Epidermal melanocyte (primary cell): Measurements from ENCODE around the gene AK8.

Source experiments
- DNase-seq: peaks from one replicate; pipeline ENCODE4 v3.0.0; 2011; ENCODE audit warnings: low spot score; ENCODE audit not compliant: insufficient read length

Gene AK8

DNA sequence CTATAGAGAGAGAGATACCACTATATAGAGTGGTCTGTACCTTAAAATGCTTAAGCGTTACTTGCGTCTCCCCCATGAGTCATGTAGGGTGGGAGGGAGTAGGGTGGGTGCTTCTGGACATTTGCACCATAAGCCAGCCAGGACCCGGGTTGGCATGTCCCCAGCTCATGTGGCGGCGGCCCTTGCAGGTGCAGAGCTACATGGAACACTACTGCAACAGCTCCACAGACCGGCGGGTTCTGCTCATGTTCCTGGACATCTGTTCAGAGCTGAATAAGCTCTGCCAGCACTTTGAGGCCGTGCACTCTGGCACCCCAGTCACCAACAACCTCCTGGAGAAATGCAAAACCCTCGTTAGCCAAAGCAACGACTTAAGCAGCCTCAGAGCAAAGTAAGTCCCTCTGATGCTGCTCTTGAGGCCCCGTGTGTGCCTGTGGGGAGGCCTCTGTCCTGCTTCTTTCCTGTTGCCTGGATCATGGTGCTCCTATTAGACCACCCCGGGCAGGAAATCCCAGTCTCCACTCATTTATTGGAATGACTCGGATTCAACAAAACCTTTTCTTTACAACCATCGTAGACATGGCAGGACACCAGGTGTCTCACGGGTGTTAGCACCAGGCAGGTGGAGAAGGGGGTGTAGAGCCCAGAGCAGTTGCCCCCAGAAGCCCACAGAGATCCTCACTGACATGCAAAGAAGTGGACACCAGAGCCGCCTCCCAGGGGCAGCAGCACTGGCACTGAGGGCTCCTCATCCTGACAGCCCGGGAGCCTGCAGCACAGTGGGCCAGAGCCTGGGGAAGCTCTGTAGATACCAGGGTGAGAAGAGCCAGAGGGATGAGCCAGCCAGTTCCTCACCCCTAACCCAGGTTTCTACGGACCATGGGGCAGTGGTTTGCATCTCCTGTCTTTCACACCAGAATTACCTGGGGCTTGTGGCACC, 9.4 kb upstream of the AK8 start:
- no peak for DNase-seq

DNA sequence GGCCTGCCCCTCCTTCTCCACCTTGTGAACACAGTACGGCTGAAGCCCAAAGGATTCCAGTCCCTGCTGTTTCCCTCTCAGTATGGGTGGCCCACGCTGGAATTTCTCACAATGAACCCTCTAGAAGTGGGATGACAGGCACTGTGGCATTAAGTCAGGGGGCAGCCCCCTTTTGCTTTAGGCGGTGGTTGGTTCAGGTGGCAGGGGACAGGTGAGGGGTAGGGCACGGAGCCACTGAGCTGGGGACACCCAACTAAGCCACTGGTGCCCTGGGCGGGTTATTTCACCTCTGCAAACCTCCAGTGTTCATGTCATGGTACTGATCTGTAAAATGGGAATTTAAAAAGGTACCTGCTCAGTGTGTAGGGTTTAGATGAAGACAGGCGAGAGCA, 8.2 kb upstream of the AK8 start:
- no peak for DNase-seq

DNA sequence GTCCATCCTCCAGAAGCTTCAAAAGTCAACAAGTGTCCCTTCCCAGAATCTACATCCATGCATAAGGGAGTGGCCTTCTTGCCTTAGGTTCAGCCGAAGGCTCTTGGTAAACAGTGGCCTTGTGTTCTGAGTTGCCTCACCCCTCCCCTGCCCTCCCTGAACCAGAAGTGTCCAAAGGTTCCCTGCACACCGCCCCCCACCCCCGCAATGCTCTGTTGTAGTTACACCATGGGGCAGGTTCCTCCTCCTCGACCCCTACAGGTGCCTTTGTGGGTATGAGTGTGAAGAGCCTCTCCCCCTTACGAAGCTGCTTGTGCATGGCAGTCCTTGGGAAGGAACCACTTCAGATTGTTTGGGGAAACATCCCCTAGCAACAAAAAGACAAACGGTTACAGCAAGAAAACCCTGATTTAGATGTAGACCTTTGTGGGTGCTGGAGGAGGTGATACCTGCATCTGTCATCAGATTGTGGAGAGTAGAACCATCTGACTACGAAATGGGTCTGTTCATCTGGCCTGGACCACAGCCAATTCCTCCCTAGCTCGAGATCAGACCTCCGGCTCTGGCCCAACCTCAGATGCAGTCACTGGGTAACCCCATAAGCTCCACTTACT, 7.7 kb upstream of the AK8 start:
- no peak for DNase-seq

DNA sequence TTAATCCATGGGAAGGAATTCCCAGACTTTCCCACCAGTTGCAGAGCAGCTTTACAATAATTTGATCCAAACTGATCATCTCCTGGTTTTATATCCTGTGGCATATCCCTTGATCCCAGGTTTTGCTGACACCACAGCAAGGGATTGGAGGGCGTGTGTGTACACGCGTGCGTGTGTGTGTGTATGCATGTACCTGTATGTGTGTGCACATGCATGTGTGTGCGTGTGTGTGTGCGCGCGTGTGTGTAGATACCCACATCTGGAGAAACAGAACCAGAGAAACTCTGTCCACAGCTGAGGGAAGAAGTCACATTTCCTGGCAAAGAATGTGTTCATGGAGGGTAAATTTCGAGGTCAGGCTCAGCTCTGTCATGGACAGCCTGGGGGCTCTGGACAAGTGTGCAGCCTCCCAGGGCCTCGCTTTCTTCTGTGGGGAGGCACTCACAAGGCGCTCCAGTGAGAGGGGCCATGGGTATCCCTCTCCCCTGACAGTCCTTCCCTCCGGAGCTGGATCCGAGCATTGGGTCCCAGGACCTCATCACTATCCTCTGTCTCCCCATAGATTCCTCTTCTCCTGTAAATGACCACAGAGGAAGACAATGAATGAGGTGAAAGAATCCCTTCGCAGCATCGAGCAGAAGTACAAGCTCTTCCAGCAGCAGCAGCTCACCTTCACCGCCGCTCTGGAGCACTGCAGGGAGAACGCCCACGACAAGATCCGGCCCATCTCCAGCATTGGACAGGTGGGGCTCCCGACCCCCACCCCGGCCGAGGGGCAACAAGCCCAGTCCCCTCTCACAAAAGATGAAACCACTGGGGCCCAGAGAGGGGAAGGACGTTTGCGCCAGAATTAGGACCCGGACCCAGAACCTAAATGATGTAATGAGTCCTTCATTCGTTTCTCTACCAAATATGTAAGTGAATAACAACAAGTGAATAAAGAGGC, 5.5 kb upstream of the AK8 start:
- peak; percentile 3 for DNase-seq

DNA sequence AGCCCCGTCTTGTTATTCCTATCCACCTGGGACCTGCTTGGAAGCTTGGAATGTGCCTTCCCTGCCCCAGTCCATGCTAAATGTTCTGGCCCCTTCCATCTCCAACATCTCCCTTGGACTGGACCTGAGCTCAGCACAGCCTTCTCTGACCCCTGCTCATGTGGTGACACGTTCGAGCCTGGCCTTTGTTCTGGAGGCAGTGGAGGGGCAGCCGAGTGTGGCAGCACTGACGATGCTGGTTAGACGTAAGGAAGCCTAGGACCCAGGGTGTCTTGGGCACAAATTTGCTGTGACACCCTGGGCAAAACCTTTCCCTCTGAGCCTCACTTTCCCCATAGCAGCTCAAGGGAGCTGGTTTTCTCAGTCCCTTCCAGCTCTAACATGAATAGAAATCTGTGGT, 4.5 kb upstream of the AK8 start:
- DNase-seq, result no peak

DNA sequence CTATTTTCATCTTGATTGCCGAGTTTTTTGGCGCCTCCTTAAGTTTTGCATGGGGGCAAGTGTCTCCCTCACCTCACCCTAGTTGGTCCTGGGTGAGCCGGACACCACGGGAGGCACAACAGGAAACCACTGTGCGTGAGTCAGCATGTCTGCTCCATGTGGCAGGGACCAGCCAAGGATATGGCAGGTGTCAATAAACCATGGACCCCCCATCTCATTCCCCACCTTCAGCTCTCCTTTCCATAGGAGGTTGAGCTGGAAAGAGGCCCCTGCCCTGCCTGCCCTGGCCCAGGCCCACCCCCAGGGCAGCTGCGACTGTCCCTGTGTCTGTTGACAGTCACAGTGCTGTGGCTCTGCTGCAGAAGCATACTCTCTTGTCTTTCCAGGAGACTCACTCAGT, 3.7 kb upstream of the AK8 start:
- no peak for DNase-seq

DNA sequence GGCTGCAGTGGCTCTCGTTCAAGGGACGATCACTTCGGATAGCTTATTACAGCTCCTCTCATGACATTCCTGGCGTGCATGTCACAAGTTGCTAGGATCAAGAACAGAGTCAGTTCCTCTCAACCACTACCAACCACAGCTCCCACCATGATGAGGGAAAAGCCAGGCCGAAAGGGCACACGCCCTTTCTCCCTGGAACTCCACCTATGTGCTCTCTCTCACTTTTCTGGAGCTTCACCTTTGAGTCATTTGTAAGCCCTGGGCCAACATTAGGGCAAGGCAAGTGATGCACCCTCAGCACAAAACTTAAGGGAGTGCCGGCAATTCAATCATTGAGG, 2.2 kb upstream of the AK8 start:
- DNase-seq, result no peak

DNA sequence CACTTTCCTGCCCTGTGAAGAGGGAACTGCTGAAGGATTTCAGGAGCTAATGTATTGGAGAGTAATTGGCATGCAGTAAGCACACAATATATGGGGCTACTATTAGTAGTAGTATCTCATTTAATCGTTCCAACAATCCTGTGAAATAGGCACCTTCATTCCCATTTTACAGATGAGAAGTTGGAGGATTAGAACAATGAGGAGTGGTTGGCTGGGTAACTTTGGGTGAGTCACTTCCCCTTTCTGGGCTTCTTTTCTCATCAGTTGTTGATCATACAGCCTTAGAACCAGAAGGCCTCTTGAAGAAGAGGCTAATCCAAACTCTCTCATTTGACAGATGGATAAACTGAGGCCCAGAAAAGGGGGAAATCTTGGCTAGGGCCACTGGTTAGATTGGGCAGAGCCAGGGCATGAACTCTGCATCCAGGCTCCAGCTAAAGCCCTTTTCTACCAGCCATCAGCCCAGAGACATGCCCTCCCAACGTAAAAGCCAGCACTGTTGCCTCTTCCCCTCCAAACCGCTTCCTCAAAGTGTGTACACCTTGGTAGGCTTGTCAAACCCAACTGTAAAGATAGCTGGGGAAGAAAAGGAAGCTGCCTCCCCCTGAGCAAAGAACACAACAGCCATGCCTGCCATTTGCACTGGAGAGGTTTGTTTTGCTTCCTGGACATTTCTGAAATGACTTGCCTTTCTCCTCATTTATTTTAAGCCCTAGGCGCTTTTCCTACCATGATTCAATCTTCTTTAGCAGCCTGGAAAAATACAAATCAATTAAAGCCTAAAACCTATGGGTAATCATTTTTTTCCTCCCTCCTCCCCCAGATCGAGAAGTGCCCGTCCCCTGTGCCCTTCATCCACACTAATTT, 1.6 kb upstream of the AK8 start:
- no peak for DNase-seq

DNA sequence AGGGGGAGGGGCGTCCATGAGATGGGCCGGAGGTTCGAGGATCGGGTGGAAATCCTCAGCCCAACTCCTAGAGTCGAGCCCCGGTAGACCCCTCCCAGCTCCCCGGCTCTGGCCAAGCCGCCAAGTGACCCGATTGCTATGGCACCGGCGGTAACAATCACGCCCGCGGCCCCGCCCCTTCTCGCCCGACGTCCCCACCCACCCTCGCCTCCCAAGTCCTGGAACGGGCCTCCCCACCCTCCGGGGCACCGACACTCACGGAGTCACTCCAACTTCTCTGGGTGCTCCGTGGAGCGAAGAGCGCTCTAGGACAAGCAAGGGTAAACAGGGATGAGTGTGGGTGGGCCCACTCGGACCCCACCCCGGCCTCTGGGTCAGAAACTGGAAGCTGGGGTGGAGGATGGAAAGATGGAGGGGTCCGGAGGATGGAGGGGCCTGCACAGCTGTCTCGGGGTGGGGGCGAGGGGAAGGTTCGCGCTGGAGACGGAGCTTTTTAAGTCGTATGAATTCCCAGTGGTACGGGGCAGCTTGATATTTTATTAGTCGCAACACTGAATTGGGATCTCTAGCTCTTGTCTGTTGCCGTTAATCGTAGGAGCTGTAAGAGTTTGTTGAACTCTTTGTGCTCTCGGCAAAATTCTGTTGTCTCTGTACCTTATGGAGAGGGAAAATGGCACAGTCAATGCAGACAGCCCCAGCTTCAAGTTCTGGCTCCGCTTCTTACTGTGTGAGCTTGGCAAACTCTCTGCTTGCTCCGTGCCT, 792 bp upstream of the AK8 start, which contains the start of gene SPACA9:
Gene SPACA9, plus strand, starts transcription at position 204 of the 762 bp plus-strand sequence. CDS start 5,050 bp downstream, outside the sequence.
- peak; percentile 68 for DNase-seq

DNA sequence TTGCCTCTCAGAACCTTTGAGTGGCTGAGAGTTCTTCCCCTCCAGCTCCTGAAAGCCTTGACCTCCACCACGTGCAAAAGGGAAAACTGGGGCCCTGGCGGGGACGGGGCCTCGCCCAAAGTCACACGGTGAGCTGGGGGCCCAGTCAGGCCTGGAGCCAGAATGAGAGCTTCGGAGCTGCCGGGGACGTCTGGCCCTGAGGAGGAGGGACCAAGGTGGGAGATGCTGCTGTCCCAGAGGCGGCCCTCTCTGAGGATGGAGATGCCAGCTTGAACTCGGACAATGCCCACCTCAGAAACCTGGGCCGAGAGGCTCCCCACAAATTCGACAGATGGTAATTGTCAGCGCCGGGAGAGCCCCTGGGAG, 643 bp downstream of the AK8 start:
- no peak for DNase-seq

DNA sequence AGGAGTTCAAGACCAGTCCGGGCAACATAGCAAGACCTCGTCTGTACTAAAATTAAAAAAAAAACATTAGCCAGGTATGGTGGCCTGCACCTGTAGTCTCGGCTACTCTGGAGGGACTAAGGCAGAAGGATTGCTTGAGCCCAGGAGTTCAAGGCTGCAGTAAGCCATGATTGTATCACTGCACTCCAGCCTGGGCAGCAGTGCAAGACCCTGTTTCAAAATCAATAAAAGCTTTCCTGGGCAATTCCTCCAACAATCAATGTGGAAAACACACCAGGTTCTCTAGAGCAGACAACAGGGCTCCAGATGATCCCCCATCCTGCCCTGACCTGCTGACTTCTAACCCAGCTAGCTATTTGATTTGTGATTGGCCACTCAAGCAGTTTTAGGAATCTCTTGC, 1.2 kb downstream of the AK8 start:
- DNase-seq, result no peak

DNA sequence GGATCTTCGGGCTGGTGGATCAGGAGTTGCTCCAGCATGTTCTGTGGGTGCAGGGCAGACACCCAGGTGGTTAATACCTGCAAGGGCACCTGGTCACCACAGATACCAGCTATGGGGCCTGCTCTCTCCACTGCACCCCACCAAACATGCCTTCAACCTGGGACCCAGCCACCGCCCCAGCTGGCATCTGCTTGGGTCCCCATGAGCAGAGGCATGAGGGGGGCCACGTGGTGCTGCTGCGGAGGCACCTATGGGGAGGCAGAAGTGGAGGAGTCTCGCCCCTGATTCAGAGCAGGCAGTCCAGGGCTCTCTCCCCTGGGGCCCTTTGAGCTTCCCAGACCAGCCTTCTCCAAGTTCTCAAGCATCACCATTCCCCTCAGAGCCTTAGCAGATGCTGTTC, 2.9 kb downstream of the AK8 start:
- DNase-seq, result no peak

DNA sequence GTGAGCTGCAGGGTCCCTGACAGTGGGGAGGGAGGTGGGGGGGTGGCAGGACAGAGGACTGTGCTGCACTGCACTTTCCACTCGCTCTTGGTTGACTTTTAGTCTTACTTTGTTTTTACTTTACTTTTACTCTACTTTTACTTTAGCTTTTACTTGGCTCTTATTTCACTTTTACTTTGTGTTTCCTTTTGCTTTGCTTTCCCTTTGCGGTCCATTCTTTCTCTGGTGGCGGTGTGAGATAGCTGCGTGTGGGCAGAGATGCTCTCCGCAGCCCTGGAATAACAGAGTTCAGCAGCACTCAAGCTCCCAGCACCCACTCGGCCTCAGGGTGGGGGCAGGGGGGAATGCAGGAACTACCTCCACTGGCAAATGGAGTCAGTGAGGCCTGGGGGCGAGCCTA, 4.7 kb downstream of the AK8 start:
- no peak for DNase-seq

DNA sequence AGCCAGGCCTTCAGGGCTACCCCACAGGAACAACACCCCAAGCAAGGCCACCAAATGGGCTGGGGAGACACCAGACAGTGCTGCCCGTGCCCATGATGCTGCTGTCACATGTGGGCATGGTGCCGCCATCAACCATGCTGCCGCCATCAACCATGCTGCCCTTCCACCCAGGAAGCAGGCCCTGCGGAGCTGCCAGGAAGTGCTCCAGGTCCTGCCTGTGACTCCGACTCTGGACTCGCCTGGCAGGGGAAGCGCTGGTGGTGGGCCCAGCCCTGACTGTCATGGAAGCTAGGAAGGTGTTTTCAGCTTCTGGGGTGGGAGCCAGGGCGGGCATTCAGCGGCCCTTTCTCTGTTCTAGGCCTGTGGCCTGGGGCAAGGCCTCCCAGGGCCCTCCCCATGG, 8.8 kb downstream of the AK8 start:
- no peak for DNase-seq

DNA sequence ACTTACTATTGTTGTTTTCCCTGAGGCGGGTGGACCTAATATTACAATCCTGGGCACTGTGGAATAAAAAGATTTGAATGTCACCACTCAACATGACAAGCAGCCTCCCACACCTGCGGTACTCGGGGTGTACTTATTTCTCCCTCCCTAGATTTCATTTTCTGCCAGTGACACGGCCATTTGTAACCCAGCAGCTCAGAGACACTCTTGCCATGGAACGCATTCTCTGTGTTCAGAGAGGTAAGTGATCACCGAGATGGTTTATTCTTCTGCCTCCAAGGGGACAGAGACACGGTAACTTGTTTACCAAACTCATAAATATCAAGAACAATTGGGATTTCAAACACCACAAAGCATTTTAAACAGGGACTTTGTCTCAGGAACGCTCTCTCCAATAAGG, 11.2 kb downstream of the AK8 start:
- no peak for DNase-seq

DNA sequence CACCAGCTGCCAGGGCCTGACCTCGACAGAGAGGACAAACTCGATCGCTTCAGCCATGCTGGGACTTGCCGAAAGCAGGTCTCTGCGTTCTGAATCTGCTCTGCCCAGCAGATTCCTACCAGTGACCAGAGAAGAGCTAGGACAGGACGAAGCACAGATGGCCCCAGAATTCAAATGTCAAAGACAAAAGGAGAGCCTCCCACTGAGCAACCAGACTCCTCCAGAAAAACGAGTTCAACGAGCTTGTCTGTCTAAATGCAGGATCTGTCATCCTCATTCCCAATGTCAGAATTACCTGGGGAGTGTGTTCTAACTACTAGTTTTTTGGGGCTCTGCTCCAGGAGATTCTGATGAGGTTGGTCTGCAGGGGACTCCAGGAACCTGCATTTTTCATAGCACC, 13.4 kb downstream of the AK8 start:
- no peak for DNase-seq

DNA sequence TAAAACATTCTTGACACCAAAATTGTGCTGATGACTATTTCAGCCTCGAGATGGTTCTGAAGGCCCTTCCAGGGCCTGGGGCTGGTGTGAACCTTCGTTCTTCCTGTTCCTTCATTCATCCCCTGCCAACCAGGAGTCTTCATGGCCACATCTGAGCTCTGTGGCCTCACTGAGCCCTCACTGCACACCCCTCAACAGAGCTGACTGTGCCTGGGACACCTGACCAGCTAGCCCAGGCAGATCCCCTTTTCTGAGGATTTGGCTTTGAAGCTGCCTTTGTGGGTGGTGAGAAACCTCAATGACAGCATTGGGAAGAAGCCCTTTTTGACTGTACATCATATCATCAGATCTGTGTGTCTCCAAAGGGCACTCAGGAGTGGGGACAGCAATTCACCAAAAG, 13.8 kb downstream of the AK8 start:
- no peak for DNase-seq

DNA sequence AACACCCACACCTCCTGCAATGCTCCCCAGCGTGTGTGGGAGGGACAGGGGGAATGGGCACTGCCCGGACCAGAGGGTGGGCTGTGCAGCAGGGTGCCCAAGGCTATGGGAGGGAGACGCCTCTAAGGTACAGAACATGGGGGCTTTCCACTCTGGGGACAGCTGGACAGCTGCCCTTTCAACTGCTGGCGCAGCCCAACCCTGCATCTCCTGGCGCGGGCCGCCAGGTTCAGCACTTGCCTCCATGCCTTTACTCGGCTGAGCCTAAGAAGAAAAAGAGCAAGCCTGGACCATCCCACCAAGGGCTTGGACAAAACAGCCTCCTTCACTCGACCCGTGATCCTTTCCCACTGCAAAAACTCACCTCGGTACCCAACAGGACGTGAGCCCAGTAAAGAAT, 15.0 kb downstream of the AK8 start:
- DNase-seq, result no peak

DNA sequence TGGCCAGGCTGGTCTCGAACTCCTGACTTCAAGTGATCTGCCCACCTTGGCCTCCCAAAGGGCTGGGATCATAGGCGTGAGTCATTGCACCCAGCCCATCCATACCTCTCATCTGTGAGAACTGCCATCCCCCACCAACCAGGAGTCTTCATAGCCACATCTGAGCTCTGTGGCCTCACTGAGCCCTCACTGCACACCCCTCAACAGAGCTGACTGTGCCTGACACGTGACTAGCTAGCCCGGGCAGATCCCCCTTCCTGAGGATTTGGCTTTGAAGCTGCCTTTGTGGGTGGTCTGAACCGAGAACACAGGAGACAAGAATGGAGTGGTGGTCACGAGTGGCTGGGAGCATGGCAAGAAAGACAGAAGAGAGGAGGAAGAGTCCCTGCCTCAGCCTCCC, 15.6 kb downstream of the AK8 start:
- DNase-seq, result no peak

DNA sequence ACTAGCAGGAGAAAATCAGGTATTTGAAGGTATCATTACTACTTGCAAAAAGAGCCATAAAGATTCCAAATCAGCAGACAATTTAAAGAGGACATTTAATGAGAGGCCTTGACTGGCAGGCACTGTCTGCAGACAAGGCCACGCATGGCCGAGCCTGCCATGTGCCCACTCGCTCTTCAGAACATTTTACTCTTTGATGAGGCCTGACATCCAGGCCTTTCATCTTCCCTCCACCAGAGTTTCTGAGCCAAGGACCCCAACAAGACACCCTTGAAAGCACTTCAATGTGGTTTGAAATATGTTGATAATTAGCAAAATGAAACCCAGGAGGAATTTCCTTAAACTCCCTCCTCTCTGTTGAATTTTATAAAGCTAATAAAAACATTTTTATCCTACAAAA, 16.4 kb downstream of the AK8 start:
- no peak for DNase-seq
